Hematopoietic multipotent progenitor cell treated with erythropoietin and hydrocortisone succinate and interleukin-3 and kit ligand, for 4 days (in vitro differentiated cells): Measurements from ENCODE around the gene WWOX.

Experiments
- DNase-seq: peaks from one replicate; pipeline ENCODE4 v3.0.0-alpha.2; 2015

The WWOX gene

DNA sequence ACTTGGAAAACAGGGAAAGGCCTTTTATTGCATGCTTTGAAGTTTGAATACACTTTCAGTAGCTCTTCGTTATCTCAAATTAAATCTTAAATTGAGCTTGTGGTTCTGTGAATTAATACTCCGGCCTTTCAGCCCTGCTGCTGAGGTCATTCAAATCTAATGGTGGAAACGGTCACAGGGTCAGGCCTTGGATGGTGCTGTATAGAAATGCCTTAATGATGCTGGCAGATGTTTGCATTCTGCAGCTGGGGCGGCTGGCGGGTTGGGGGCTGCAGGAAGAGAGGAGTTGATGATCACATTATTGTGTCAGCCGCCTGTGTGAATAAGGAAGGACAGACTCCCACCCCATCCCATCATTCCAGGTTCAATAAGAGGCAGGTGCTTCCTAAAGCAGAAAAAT lies 723.6 kb downstream of the WWOX start:
- no peak for DNase-seq

DNA sequence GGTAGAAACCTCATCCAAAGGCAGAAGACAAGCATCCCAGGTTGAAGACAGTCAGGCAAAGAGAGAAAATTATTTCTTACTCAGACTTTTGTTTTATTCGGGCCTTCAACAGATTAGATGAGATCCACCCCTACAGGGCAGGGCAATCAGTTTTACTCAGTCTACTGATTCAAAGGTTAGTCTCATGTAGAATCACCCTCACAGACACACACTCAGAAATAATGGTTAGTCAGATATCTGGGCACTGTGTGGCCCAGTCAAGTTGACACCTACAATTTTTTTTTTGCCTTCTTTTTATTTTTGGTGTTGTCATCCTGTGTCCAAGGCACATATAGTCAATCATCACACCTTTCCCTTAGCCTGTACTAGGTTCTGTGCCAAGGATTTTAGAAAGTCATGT lies 729.8 kb downstream of the WWOX start:
- DNase-seq: no peak

GRCh38 chr16:78830599-78830998 lies 731.1 kb downstream of the WWOX start:
- no peak for DNase-seq

- no peak for DNase-seq
These were observed 732.6 kb downstream of the WWOX start for GRCh38 chr16:78832100-78832499.

DNA sequence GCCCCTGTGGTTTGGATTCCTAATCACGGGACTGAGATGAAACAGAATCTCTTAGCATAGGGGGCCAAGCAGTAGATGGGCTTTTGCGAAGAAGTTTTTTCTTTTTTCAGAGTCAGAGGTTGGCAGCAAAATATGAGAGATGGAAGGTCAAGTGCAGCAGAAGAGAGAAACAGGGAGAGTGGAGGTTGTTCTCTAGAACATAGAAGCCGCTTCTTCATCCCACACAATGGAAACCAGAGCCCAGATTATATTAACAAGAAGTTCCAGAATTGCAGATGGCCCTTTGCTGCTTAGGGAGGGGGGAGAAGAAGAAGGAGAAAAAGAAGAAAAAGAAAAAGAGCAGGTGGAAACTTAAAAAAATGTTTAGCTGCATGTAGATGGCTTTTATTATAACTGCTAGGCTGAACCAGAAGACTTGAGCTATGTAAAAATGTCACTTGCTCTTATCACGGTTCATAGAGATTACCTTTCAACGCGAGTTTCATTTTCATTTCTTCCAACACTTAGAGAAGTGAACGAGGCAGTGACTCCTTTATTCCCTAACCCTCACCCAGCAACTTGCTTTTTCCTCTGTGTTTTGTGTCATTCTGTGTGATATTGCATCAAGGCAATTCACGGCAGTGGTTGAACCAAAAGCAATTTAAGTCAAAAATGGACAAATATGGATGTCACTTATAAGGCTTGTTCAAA lies 737.5 kb downstream of the WWOX start:
- DNase-seq: no peak

- DNase-seq: no peak
These were observed 738.3 kb downstream of the WWOX start for GRCh38 chr16:78837706-78838105.

GRCh38 chr16:78838276-78838675 lies 738.8 kb downstream of the WWOX start:
- no peak for DNase-seq

DNA sequence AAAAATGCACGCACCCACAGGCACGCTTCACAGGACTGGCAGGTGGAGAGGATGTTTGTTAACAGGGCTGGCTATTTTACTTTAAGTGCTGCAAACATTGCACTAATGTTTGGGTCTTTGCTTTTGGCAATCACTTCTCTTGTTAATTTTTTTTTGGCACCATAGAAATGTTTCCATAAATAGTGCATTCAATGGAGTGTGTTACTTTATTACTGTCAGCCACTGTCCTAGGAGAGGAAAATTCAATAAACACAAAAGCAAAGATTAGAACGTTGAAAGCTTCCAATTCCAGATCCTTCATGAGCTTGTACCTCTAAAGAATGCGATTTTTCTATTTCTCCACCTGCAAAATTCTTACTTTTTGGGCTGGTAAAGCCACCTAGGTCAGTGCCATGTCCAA lies 743.5 kb downstream of the WWOX start:
- no peak for DNase-seq

GRCh38 chr16:78843978-78844377 lies 744.5 kb downstream of the WWOX start:
- no peak for DNase-seq

- no peak for DNase-seq
These were observed 745.2 kb downstream of the WWOX start for GRCh38 chr16:78844682-78845081.

GRCh38 chr16:78851266-78851665 lies 751.8 kb downstream of the WWOX start:
- no peak for DNase-seq

DNA sequence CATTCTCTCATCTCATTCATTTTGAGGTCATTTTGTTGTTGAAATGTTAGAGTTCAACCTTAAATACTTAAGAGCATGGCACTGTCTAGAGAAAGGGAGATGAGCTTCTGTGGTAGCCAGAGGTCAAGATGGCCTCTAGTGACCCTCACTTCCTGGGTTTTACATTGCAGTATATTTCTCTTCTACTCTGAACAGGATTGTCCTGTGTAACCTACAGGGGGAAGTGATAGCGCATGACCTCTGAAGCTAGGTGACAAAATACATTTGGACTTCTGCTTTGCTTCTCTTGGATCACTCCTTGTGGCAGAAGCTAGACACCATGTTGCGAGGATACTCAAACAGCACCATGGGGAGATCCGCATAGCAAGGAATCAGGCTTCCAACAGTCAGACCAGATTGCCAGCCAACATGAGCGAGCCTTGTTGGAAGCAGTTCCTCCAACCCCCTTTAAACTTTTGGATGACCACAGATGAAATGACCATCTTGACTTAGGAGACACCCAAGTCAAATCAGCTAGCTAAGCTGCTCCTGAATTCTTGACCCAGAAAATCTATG lies 752.7 kb downstream of the WWOX start:
- no peak for DNase-seq

DNA sequence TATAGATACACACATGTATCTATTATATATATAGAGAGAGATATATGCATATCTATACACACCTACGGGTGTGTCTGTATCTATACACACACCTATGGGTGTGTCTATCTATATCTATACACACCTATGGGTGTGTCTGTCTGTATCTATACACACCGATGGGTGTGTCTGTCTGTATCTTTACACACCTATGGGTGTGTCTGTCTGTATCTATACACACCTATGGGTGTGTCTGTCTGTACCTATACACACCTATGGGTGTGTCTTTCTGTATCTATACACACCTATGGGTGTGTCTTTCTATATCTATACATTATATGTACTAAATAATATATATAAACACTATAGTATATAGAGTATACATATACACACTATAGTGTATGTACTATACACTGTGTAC lies 762.6 kb downstream of the WWOX start:
- DNase-seq: no peak

DNA sequence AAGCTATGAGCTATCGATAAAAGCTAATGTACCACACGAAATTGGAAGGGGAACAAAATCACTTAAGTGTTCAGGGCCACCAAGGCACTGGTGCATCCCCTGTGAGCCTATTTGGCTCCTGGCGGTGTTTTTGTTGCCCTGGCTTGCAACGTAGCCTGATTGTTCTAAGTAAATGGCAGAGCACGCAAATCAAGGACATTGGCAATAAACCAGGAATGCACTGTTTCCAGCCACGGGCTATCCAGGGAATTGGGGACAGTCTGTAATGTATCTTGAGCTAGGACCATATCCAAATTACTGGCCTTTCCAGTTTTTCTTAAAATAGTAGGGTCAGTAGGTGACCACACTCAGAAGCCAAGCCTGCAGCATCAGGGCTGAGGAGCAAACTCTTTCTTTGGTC lies 767.1 kb downstream of the WWOX start:
- no peak for DNase-seq

DNA sequence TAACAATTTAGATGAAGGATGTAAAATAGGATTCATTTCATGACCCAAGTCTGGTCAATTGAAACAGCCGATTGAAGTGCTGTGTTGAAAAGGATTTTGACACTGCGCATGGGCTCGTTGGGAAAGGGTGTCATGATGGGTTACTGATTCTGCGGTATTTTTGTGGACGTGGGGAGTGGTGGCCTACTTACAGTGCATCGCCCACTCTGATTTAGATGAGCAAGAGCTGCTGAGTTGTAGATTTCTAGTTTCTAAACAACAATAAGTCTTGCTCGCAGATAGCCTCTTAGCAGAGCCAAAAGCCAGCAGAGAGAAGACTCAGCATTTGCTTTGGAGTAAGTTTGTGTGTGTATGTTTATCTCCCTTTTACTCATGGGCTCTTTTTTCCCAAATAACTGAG lies 770.0 kb downstream of the WWOX start:
- no peak for DNase-seq

DNA sequence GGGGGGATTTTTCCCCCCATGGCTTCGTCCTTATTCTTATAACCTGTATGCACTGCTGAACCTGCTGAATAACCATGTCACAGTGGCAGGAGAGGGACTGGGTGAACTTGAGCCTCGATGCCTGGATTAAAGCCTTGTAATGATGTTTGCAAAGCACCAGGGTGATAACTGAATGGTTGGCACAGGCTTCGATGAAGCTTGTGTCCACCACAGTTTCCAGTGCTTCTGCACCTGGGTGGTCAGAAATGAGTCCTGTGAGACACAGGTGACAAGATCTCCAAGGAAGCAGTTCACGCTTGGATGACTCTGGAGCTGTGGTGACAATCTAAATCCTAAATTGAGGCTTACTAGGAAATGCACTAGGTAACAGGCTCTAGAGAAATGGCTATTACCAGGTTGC lies 771.8 kb downstream of the WWOX start:
- DNase-seq: no peak

DNA sequence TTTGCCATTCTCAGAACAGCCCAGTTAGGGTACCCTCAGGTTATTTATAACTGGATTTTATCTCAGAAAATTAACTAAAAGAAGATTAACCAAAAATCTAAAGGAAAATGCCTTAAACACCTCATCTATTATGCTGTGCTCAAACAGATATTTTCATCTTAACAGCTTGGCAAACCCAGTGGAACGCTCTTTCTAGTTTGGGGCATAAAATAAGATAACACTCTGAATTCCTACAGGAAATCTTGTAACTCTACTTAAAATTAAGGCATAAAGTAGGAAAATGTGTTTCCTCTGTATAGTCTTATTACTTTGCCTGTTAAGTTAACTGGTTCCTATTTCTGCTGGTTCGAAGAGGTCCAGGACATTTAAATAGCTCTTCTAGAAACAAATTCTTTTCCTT lies 777.2 kb downstream of the WWOX start:
- no peak for DNase-seq

DNA sequence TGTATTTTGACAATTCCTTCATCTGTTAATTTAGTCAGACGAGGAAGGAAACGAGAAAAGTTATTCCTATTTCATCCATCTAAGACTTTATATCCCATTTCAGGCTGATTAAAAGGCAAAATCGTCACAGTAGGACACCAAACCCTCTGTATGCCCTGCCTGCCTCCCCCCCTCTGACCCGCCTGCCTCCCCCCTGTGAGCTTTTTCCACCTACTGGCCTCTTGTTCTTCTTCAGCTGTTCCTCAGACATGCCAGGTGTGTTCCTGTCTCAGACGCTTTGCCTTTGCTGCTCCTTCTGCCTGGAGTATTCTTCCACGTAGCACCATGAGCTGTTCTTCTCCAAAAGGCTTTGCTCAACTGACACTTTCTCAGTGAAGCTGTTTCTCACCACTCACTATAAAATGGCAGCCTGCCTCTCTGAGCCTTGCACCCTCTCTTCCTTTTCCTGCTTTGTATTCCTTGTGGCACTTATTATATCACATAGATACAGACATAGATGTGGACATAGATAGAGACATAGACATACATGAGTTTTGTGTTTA lies 777.7 kb downstream of the WWOX start:
- no peak for DNase-seq

DNA sequence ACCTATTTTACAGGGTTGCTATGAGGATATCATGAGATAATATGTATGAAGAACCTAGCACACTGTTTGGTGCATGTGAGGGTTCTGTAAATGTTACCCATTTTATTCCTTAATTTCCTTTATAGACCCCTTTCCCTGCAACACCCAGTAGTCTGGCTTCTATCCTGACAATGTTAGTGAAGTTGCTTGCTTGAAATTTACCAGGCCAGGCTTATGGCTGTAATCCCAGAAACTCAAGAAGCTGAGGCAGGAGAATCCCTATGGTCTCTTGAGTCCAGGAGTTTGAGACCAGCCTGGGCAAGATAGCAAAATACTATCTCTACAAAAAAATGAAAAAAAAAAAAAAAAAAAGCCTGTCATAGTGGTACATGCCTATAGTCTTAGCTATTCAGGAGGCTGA lies 779.1 kb downstream of the WWOX start:
- no peak for DNase-seq

DNA sequence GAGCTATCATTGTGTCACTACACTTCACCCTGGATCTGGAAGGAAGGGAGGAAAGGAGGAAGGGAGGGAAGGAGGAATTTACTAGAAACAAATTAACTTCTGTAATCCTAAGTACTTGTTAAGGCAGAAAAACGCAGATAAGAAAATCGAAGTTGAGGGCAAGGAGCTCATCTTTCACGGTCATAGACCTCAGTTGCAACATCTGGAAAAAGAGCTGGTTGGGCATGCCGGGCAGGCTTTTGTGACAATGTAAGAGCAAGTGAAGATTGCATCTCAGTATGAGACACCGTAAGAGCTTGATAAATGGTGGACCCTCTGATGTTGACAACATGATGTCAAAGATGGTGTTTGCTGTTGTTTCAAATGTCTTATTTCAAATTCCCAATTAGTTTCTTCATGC lies 779.6 kb downstream of the WWOX start:
- DNase-seq: no peak

GRCh38 chr16:78882150-78882549 lies 782.7 kb downstream of the WWOX start:
- no peak for DNase-seq

GRCh38 chr16:78882751-78883150 lies 783.3 kb downstream of the WWOX start:
- peak; percentile 9 for DNase-seq

DNA sequence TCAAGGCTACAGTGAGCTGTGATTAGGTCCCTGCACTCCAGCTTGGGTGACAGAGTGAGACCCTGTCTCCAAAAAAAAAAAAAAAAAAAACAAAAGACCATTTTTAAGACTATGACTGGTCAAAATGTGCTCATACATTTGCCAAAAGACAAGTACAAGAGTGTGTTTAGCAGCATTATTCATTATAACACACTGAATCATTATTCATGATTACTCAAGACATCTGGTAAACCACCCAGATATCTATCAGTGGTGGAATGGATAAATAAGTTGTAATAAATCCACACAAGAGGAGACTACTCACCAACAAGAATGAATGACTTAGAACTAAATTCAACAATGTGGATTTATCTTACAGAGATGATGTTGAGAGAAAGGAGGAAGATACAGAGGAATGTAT lies 784.8 kb downstream of the WWOX start:
- DNase-seq: no peak

GRCh38 chr16:78889346-78889745 lies 789.9 kb downstream of the WWOX start:
- no peak for DNase-seq

DNA sequence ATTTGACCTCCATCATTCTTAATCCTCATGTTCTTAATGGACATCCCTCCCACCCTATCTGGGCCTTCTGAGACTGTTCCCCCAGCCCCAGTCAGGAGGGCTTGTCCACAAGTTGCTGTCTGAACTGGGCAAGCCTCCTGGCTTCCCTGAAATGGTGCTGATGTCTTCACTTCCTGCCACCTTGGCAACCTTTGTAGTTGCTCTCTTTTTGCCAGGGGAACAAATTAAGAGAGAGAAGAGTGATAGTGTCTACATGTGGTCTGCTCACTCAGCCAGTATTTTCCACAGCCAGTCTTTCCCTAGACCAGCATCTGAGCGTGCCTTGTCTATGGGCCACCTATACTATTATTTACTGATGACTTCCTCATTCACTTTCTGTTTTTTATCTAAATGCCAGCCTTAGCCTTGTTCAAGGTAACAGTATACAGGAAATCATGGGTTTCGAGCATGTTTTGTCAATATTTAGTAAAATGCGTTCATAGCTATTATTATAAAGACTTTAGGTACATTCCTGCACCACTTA lies 791.0 kb downstream of the WWOX start:
- DNase-seq: no peak
